ENCODE results near the gene CDIPT.
A peak's percentile ranks its signal among the peaks of the same experiment; 100 is the strongest.
"Not testable (repeated sequence)": the region's sequence is repeated elsewhere in the genome, so short reads cannot be mapped to it uniquely, and the experiment has no call there.

CDIPT gene

DNA sequence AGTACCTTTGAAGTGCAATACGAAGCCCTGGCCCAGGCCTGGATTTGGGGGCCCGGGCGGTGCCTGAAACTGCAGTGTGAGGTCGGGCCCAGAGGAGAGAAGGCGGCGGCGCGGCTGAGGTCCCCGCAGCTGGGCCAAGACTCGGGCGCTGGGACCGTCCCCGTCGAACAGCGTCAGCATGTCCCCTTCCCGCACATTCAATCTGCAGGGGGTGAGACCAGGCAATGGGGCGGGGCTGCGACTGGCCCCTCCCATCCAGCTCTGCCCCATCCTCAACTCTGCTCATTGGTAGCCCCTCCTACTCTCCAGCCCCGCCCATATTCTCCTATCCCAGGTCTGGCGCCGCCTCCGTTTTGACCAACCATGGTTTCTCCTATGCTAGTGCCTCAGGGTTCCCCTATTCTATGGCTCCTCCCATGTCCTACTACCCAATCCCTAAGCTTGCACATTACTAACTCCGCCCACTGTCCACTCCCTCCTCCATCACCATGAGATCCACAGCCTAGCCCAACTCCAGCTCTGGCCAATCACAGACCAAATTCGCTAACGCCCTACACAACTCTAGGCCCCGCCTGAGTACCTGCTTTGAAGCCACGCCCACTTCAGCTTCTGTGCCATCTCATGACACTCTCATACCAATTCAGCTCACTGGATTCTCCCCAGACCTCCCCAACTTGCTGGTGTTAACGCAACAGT is 14.4 kb upstream of the CDIPT start:
- no peak overlapping the region for H3K27ac ChIP-seq (ENCODE audit: insufficient read depth, low read length, poor library complexity, severe bottlenecking)
- H3K4me3 ChIP-seq (ENCODE audit: insufficient read depth, low read depth, low read length, poor library complexity, severe bottlenecking): peak overlapping the region; percentile 45
- peak; percentile 28 to 30 (median 29) for DNase-seq
- peaks cover 7% of the 10 kb centered on the region for H3K27me3 ChIP-seq (replicated peaks; ENCODE audit: control insufficient read depth, insufficient read depth, low read length, poor library complexity, severe bottlenecking)
- no peaks in the 10 kb centered on the region for H3K36me3 ChIP-seq (ENCODE audit: control insufficient read depth, insufficient read depth, low read length)
- H3K9me3 ChIP-seq (ENCODE audit: control insufficient read depth, low read length): no peaks in the 10 kb centered on the region
- H3K4me1 ChIP-seq (ENCODE audit: control insufficient read depth, insufficient read depth, low read length, poor library complexity, severe bottlenecking): peaks cover 17% of the 10 kb centered on the region

DNA sequence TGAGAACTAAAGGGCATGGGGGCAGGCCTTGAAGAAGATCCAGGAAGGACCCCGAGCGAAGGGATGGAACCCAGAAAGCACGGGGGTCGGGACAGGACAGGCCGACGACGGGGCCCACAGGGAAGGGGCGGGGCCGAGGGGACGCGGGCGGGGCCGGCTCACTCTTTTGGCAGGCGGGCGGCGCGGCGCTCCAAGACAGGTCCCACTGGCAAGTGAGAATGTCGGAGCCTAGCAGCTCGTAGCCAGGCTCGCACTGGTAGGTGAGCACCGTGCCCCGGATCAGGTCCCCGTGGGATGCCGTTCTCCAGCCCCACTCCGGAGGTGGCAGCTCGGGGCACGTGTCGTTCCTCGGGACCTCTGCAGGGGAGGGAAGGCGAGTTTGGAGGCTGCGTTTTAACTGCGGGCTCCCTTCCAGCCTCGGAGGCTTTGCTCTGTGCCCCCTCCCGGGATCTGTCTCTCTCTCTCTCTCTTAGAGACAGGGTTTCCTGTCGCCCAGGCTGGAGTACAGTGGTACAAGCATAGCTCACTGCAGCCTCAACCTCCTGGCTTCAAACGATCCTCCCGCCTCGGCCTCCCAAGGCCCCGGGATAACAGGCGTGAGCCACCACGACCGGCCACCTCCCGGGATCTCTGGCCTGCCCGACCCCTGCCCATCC is 13.7 kb upstream of the CDIPT start:
- H3K4me1 ChIP-seq (ENCODE audit: control insufficient read depth, insufficient read depth, low read length, poor library complexity, severe bottlenecking): peaks cover 17% of the 10 kb centered on the region
- DNase-seq: peak in 1 of 3 donors; percentile 13
- no peaks in the 10 kb centered on the region for H3K36me3 ChIP-seq (ENCODE audit: control insufficient read depth, insufficient read depth, low read length)
- H3K4me3 ChIP-seq (ENCODE audit: insufficient read depth, low read depth, low read length, poor library complexity, severe bottlenecking): peak overlapping the region; percentile 45
- H3K27me3 ChIP-seq (replicated peaks; ENCODE audit: control insufficient read depth, insufficient read depth, low read length, poor library complexity, severe bottlenecking): peaks cover 7% of the 10 kb centered on the region
- H3K9me3 ChIP-seq (ENCODE audit: control insufficient read depth, low read length): no peaks in the 10 kb centered on the region
- no peak overlapping the region for H3K27ac ChIP-seq (ENCODE audit: insufficient read depth, low read length, poor library complexity, severe bottlenecking)

DNA sequence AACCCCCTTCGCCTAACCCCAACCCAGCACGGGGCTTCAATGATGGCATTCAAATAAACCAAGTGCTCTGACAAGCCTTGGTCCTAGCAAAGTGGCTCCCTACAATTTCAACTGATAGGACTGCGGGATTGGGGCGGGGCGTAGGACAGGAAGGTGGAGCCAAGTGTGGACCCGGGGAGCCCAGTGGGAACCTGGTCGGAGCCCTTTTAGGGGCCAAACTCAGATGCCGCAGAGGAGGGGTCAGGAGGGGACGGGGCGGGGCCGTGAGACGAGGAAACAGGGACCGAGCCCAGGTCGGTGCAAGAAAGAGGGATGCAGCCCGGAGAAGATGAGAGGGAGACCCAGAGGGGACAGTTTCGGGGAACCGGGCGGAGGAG is 13.2 kb upstream of the CDIPT start:
- Histone ChIP-seq H3K27ac (ENCODE audit: insufficient read depth, low read length, poor library complexity, severe bottlenecking) (no peak overlapping the region), H3K4me1 (ENCODE audit: control insufficient read depth, insufficient read depth, low read length, poor library complexity, severe bottlenecking) (peaks cover 17% of the 10 kb centered on the region), H3K27me3 (replicated peaks; ENCODE audit: control insufficient read depth, insufficient read depth, low read length, poor library complexity, severe bottlenecking) (peaks cover 7% of the 10 kb centered on the region), H3K36me3 (ENCODE audit: control insufficient read depth, insufficient read depth, low read length) (no peaks in the 10 kb centered on the region), H3K4me3 (ENCODE audit: insufficient read depth, low read depth, low read length, poor library complexity, severe bottlenecking) (peak overlapping the region; percentile 45), H3K9me3 (ENCODE audit: control insufficient read depth, low read length) (no peaks in the 10 kb centered on the region)
- no peak for DNase-seq

DNA sequence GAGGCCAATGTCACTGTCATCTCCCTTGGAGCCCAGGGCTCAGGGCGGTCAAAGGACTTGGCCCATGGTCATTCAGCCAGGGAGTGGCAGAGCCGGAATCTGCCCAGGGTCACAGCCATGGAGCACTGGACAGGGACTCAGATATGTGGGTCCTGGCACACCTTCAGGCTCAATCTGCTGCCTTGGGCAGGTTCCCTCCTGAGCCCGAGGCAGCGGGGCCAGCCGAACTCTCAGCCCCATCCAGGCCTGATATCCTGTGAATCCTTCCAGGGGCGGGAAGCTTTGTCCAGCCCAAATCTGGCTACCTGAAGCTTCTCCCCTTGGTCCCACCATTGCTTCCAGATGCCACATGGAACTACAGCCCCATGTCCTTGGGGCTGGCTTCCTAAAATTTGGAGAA is 12.2 kb upstream of the CDIPT start:
- DNase-seq: no peak
- H3K36me3 ChIP-seq (ENCODE audit: control insufficient read depth, insufficient read depth, low read length): no peaks in the 10 kb centered on the region

DNA sequence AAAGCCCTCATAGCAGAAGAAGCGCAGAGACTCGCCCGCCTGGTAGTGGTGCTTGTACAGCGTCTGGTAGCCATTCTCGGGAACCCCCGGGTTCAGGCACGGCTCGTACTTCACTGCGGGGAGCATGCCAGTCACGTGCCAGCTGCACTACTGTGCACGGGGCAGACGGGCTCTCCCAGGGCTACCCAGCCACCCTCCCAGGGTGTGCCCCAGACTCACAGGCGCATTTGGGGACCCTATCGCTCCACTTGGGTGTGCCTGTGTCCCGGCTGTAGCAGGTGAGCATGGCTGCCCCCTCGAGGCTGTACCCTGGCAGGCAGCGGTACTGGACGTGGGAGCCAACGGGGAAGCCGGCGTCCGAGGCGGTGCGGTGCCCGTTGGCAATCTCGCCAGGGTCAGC is 10.3 kb upstream of the CDIPT start:
- Histone ChIP-seq H3K4me1 (ENCODE audit: control insufficient read depth, insufficient read depth, low read length, poor library complexity, severe bottlenecking) (peaks cover 17% of the 10 kb centered on the region), H3K36me3 (ENCODE audit: control insufficient read depth, insufficient read depth, low read length) (no peaks in the 10 kb centered on the region), H3K27me3 (replicated peaks; ENCODE audit: control insufficient read depth, insufficient read depth, low read length, poor library complexity, severe bottlenecking) (peaks cover 7% of the 10 kb centered on the region), H3K9me3 (ENCODE audit: control insufficient read depth, low read length) (no peaks in the 10 kb centered on the region), H3K4me3 (ENCODE audit: insufficient read depth, low read depth, low read length, poor library complexity, severe bottlenecking) (no peak overlapping the region), H3K27ac (ENCODE audit: insufficient read depth, low read length, poor library complexity, severe bottlenecking) (no peak overlapping the region)
- DNase-seq: no peak

More for the DNA sequence above, 12.2 kb upstream of the CDIPT start:
- Histone ChIP-seq H3K27ac (ENCODE audit: insufficient read depth, low read length, poor library complexity, severe bottlenecking) (no peak overlapping the region), H3K9me3 (ENCODE audit: control insufficient read depth, low read length) (no peaks in the 10 kb centered on the region), H3K27me3 (replicated peaks; ENCODE audit: control insufficient read depth, insufficient read depth, low read length, poor library complexity, severe bottlenecking) (peaks cover 7% of the 10 kb centered on the region), H3K4me3 (ENCODE audit: insufficient read depth, low read depth, low read length, poor library complexity, severe bottlenecking) (no peak overlapping the region), H3K4me1 (ENCODE audit: control insufficient read depth, insufficient read depth, low read length, poor library complexity, severe bottlenecking) (peaks cover 17% of the 10 kb centered on the region)

DNA sequence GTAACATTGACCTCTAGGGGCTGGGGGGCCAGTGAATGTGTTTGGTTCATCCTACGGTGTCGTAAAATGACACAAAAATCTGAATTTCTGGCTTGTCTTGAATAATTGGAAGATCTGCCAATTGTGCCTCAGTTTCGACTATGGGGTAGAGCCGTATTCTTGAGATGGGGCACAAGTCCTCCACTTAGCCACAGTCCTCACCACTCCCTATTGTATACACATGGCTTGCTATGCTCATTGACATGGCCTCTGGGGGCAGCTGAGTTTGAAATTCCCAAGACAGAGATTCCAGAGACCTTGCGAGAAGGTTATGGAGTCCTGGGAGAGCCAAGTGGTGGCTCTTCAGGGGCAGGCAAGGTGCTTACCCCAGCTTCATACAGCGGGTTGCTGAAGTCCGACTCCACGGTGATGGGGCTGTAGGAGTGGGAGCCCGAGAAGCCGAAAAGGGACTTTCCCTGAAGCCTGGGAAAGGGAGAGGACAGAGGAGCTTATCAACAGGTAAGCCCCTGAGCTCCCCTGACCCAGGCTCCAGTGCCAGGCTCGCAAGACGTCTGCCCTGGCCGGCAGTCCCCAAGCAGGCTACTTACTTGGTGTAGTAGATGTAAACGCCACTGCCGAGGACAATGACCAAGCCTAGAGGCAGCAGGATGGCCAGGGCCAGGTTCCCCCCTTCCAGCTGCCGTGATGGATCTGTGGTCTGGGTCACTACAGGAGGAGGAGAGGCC is 9.0 kb upstream of the CDIPT start:
- Histone ChIP-seq H3K4me1 (ENCODE audit: control insufficient read depth, insufficient read depth, low read length, poor library complexity, severe bottlenecking) (peaks cover 8% of the 10 kb centered on the region), H3K9me3 (ENCODE audit: control insufficient read depth, low read length) (no peaks in the 10 kb centered on the region), H3K36me3 (ENCODE audit: control insufficient read depth, insufficient read depth, low read length) (no peaks in the 10 kb centered on the region), H3K4me3 (ENCODE audit: insufficient read depth, low read depth, low read length, poor library complexity, severe bottlenecking) (no peak overlapping the region), H3K27me3 (replicated peaks; ENCODE audit: control insufficient read depth, insufficient read depth, low read length, poor library complexity, severe bottlenecking) (no peaks in the 10 kb centered on the region), H3K27ac (ENCODE audit: insufficient read depth, low read length, poor library complexity, severe bottlenecking) (no peak overlapping the region)
- DNase-seq: no peak

DNA sequence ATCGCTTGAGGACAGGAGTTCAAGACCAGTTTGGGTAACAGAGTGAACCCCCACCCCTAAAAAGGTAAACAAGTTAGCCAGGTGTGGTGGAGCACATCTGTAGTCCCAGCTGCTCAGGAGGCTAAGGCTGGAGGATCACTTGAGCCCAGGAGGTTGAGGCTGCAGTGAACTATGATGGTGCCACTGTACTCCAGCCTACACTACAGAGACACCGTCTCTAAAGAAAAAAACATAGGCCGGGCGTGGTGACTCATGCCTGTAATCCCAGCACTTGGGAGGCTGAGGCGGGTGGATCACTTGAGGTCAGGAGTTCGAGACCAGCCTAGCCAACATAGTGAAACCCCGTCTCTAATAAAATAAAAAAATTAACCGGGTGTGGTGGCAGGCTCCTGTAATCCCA is 6.0 kb upstream of the CDIPT start:
- not testable (repeated sequence) for H3K27me3 ChIP-seq (replicated peaks; ENCODE audit: control insufficient read depth, insufficient read depth, low read length, poor library complexity, severe bottlenecking); H3K4me1 ChIP-seq (ENCODE audit: control insufficient read depth, insufficient read depth, low read length, poor library complexity, severe bottlenecking); H3K27ac ChIP-seq (ENCODE audit: insufficient read depth, low read length, poor library complexity, severe bottlenecking); H3K9me3 ChIP-seq (ENCODE audit: control insufficient read depth, low read length); DNase-seq; H3K4me3 ChIP-seq (ENCODE audit: insufficient read depth, low read depth, low read length, poor library complexity, severe bottlenecking); H3K36me3 ChIP-seq (ENCODE audit: control insufficient read depth, insufficient read depth, low read length)

DNA sequence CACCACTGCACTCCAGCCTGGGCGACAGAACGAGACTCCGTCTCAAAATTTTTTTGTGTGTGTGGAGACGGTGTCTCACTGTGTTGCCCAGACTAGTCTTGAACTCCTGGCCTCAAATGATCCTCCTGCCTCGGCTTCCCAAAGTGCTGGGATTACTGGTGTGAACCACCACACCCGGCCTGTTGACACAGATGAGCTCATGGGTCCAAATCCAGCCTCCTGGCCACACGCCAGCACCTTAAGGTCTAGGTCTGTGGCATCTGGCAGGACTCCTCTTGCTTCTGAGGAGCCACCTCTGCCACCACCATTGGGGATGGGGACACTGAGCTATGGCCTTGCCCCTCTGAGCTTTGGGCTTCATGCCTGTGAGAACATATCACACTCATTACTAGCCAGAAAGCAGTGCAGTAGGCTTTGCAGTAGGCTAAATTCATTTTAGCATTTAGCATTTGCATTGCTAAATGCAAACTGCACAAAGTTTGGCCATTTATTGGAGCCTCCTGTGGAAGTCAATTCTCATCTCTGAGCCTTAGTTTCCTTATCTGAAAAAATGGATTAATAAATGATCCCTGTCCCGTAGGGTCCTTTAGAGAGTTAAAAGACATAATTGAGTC is 5.5 kb upstream of the CDIPT start:
- no peak for DNase-seq
- no peaks in the 10 kb centered on the region for H3K9me3 ChIP-seq (ENCODE audit: control insufficient read depth, low read length)
- H3K36me3 ChIP-seq (ENCODE audit: control insufficient read depth, insufficient read depth, low read length): no peaks in the 10 kb centered on the region
- peaks cover 3% of the 10 kb centered on the region for H3K4me1 ChIP-seq (ENCODE audit: control insufficient read depth, insufficient read depth, low read length, poor library complexity, severe bottlenecking)
- no peak overlapping the region for H3K4me3 ChIP-seq (ENCODE audit: insufficient read depth, low read depth, low read length, poor library complexity, severe bottlenecking)
- no peaks in the 10 kb centered on the region for H3K27me3 ChIP-seq (replicated peaks; ENCODE audit: control insufficient read depth, insufficient read depth, low read length, poor library complexity, severe bottlenecking)
- H3K27ac ChIP-seq (ENCODE audit: insufficient read depth, low read length, poor library complexity, severe bottlenecking): no peak overlapping the region

DNA sequence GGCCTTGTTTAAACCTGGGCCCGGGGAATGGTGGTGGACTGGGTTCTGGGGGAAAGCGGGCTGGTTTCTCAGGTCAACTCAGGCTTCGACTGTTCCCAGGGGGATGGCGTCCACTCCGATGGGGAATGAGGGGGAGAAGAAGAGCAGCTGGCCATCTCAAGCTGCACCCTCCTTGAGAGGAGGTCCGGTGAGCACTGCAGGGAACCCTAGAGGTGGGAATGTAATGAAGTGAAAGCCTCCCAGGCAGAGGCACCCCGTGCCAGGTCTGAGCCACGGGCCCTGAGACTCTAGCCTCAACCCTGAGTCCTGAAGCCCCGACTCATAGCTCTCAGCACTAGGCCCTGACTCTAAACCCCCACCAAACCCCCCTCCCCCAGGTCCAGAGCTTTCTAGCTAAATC is 1.2 kb upstream of the CDIPT start:
- H3K27ac ChIP-seq (ENCODE audit: insufficient read depth, low read length, poor library complexity, severe bottlenecking): no peak overlapping the region
- DNase-seq: no peak
- H3K36me3 ChIP-seq (ENCODE audit: control insufficient read depth, insufficient read depth, low read length): peaks cover 15% of the 10 kb centered on the region
- peaks cover 19% of the 10 kb centered on the region for H3K4me1 ChIP-seq (ENCODE audit: control insufficient read depth, insufficient read depth, low read length, poor library complexity, severe bottlenecking)
- no peak overlapping the region for H3K4me3 ChIP-seq (ENCODE audit: insufficient read depth, low read depth, low read length, poor library complexity, severe bottlenecking)
- H3K9me3 ChIP-seq (ENCODE audit: control insufficient read depth, low read length): no peaks in the 10 kb centered on the region
- no peaks in the 10 kb centered on the region for H3K27me3 ChIP-seq (replicated peaks; ENCODE audit: control insufficient read depth, insufficient read depth, low read length, poor library complexity, severe bottlenecking)

DNA sequence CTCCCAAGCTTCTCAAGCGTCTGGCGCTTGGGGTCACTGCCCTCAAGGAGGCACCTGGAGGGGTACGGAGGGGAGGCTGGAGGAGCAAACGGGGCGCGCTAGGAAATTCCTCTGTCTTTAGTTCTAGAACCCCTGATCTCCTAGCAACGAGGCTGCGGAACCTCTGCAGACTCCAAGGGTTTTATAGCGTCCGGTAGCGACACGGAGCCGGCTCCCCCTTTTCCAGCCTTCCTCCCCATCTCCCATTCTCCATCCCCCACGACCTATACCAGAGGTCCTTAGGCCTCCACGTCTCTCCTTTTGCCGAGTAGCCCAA is 601 bp upstream of the CDIPT start:
- peaks cover 21% of the 10 kb centered on the region for H3K36me3 ChIP-seq (ENCODE audit: control insufficient read depth, insufficient read depth, low read length)
- H3K4me3 ChIP-seq (ENCODE audit: insufficient read depth, low read depth, low read length, poor library complexity, severe bottlenecking): no peak overlapping the region
- H3K9me3 ChIP-seq (ENCODE audit: control insufficient read depth, low read length): no peaks in the 10 kb centered on the region
- DNase-seq: no peak
- peak overlapping the region; percentile 93 for H3K27ac ChIP-seq (ENCODE audit: insufficient read depth, low read length, poor library complexity, severe bottlenecking)
- H3K4me1 ChIP-seq (ENCODE audit: control insufficient read depth, insufficient read depth, low read length, poor library complexity, severe bottlenecking): peaks cover 19% of the 10 kb centered on the region
- H3K27me3 ChIP-seq (replicated peaks; ENCODE audit: control insufficient read depth, insufficient read depth, low read length, poor library complexity, severe bottlenecking): no peaks in the 10 kb centered on the region
